Smooth muscle cell (in vitro differentiated cells): Measurements from ENCODE around the gene OR51S1. TPM values are rescaled to one million over a fixed set of nuclear protein-coding genes. Genes with fewer than 3 reads are reported as not detected.

Experiments
- DNase-seq: peaks from one replicate; lab custom pipeline; 2025; ENCODE audit not compliant: unreplicated experiment; lab: John Stamatoyannopoulos, UW
- H2AFZ ChIP-seq: fragments of 200-600 bp; sonication (generic); 2 replicates; pipeline ENCODE4 v1.6.0; 2016; ENCODE audit warnings: antibody characterized with exemption, low read depth, mild to moderate bottlenecking
- H3F3A ChIP-seq: fragments of 200-600 bp; sonication (generic); 2 replicates; pipeline ENCODE4 v1.6.0; 2017; ENCODE audit warnings: antibody characterized with exemption, low read depth
- H3K27ac ChIP-seq: fragments of 200-600 bp; sonication (generic); 2 replicates; pipeline ENCODE4 v1.5.1; 2016; ENCODE audit warnings: low read depth, mild to moderate bottlenecking
- H3K27me3 ChIP-seq: fragments of 200-600 bp; sonication (generic); 2 replicates; pipeline ENCODE4 v1.6.1; 2016; ENCODE audit warnings: low read depth, mild to moderate bottlenecking
- H3K36me3 ChIP-seq: fragments of 200-600 bp; sonication (generic); 2 replicates; pipeline ENCODE4 v1.5.1; 2016; ENCODE audit warnings: low read depth
- H3K4me1 ChIP-seq: fragments of 200-600 bp; sonication (generic); 2 replicates; pipeline ENCODE4 v1.5.1; 2016; ENCODE audit warnings: low read depth
- H3K4me2 ChIP-seq: fragments of 200-600 bp; sonication (generic); 2 replicates; pipeline ENCODE4 v1.6.0; 2016; ENCODE audit warnings: mild to moderate bottlenecking
- H3K4me3 ChIP-seq: fragments of 200-600 bp; sonication (generic); 2 replicates; pipeline ENCODE4 v1.5.1; 2016; ENCODE audit warnings: mild to moderate bottlenecking
- H3K79me2 ChIP-seq: fragments of 200-600 bp; sonication (generic); 2 replicates; pipeline ENCODE4 v1.6.0; 2016; ENCODE audit warnings: low read depth, mild to moderate bottlenecking
- H3K9ac ChIP-seq: fragments of 200-600 bp; sonication (generic); 2 replicates; pipeline ENCODE4 v1.6.0; 2016; ENCODE audit warnings: low read depth
- H3K9me3 ChIP-seq: fragments of 200-600 bp; sonication (generic); replicated peaks from 2 replicates; pipeline ENCODE4 v1.5.1; 2016; ENCODE audit warnings: low read depth
- H4K20me1 ChIP-seq: fragments of 200-600 bp; sonication (generic); 2 replicates; pipeline ENCODE4 v1.6.0; 2016; ENCODE audit warnings: low read depth
- CTCF ChIP-seq: fragments of 200-600 bp; sonication (generic); IDR thresholded peaks from 2 replicates; pipeline ENCODE4 v1.5.1; 2017; ENCODE audit warnings: borderline replicate concordance, mild to moderate bottlenecking, antibody characterized with exemption; ENCODE audit not compliant: insufficient read depth, poor library complexity, severe bottlenecking
- WGBS: methylation state at CpG from one replicate; pipeline ENCODE4 v1.1.7; 2016; ENCODE audit warnings: low lambda C conversion rate; 5-methylcytosine and 5-hydroxymethylcytosine counted together
- polyA plus RNA-seq: library from polyadenylated mRNA; unstranded; fragments of >200 nt; fragmentation: Nextera tagmentation; extraction: Ambion mirVana; gene quantifications from 2 replicates; pipeline ENCODE4 v1.2.1, GENCODE V29; 2016
- total RNA-seq: library from RNA; depleted of rRNA; stranded (reverse); fragments of >200 nt; gene quantifications from 2 replicates; pipeline ENCODE4 v1.2.3, GENCODE V29; 2014

Gene OR51S1
- total and polyA plus RNA-seq, 2 experiments from 2014 or later, result not detected

GRCh38 chr11:4887591-4887990, 38.6 kb upstream of the OR51S1 start:
- H3K27me3 ChIP-seq, result no peaks in the 10 kb centered on the region
- no peak overlapping the region for H3K4me3 ChIP-seq
- no peak overlapping the region for H3K4me2 ChIP-seq
- H3K9me3 ChIP-seq, result no peaks in the 10 kb centered on the region
- TF ChIP-seq CTCF, result no peak
- H3K4me1 ChIP-seq, result no peaks in the 10 kb centered on the region
- no peaks in the 10 kb centered on the region for H4K20me1 ChIP-seq
- no peak for DNase-seq
- H3F3A ChIP-seq, result no peaks in the 10 kb centered on the region
- no peaks in the 10 kb centered on the region for H3K79me2 ChIP-seq
- no peak overlapping the region for H3K9ac ChIP-seq
- H2AFZ ChIP-seq, result peak overlapping the region; percentile 8
- WGBS, result 0% methylated on average over 1 of the region's 1 CpG
- no peak overlapping the region for H3K27ac ChIP-seq
- no peaks in the 10 kb centered on the region for H3K36me3 ChIP-seq

- H3K27me3 ChIP-seq, result no peaks in the 10 kb centered on the region
- no peaks in the 10 kb centered on the region for H3K36me3 ChIP-seq
- WGBS, result 73% methylated on average over 3 of the region's 3 CpGs
These were observed 37.2 kb upstream of the OR51S1 start for GRCh38 chr11:4886186-4886585.

GRCh38 chr11:4884361-4884760, 35.4 kb upstream of the OR51S1 start:
- Histone ChIP-seq H3K4me1 (no peaks in the 10 kb centered on the region), H3K4me2 (no peak overlapping the region), H3K36me3 (no peaks in the 10 kb centered on the region), H3F3A (no peaks in the 10 kb centered on the region), H3K27me3 (no peaks in the 10 kb centered on the region), H4K20me1 (no peaks in the 10 kb centered on the region), H3K9me3 (no peaks in the 10 kb centered on the region), H3K27ac (no peak overlapping the region), H3K79me2 (no peaks in the 10 kb centered on the region), H2AFZ (no peak overlapping the region), H3K4me3 (no peak overlapping the region), H3K9ac (no peak overlapping the region)
- 89% methylated on average over 3 of the region's 3 CpGs for WGBS
- DNase-seq, result no peak
- TF ChIP-seq CTCF, result no peak

More at GRCh38 chr11:4886186-4886585, 37.2 kb upstream of the OR51S1 start:
- Histone ChIP-seq H3K9me3 (no peaks in the 10 kb centered on the region), H3K4me3 (no peak overlapping the region), H3K9ac (no peak overlapping the region), H3K4me2 (no peak overlapping the region), H3K79me2 (no peaks in the 10 kb centered on the region), H2AFZ (no peak overlapping the region), H3F3A (no peaks in the 10 kb centered on the region), H3K27ac (no peak overlapping the region), H3K4me1 (no peaks in the 10 kb centered on the region), H4K20me1 (no peaks in the 10 kb centered on the region)
- no peak for TF ChIP-seq CTCF
- no peak for DNase-seq

GRCh38 chr11:4882543-4882942, 33.5 kb upstream of the OR51S1 start:
- H3K27me3 ChIP-seq, result no peaks in the 10 kb centered on the region
- H3K36me3 ChIP-seq, result no peaks in the 10 kb centered on the region
- no peak for TF ChIP-seq CTCF
- H3K9me3 ChIP-seq, result no peaks in the 10 kb centered on the region
- no peak overlapping the region for H2AFZ ChIP-seq
- no peaks in the 10 kb centered on the region for H3F3A ChIP-seq
- H3K4me3 ChIP-seq, result no peak overlapping the region
- no peak overlapping the region for H3K4me2 ChIP-seq
- WGBS, result 91% methylated on average over 5 of the region's 5 CpGs
- no peak overlapping the region for H3K27ac ChIP-seq
- DNase-seq, result no peak
- no peaks in the 10 kb centered on the region for H4K20me1 ChIP-seq
- H3K9ac ChIP-seq, result no peak overlapping the region
- H3K79me2 ChIP-seq, result no peaks in the 10 kb centered on the region
- no peaks in the 10 kb centered on the region for H3K4me1 ChIP-seq
